ENCODE data around the gene CCDC27.

- TF ChIP-seq CTCF (IDR thresholded peaks at IDR 0.05) (no peak), POLR2A (IDR thresholded peaks at IDR 0.05) (no peak)
Measured at GRCh38 chr1:3811595-3811911, 59.3 kb downstream of the CCDC27 start.
